H1 (cell line): ENCODE measurements around the gene CXCR3. TPM values are rescaled to one million over a fixed set of nuclear protein-coding genes. Genes with fewer than 3 reads are reported as not detected.

Experiments
- CTCF ChIA-PET: fragments of 300-600 bp; sonication (Branson Sonifier 250); formaldehyde crosslinking; loops from one replicate; lab custom pipeline; 2021; ENCODE audit not compliant: partially characterized antibody; lab: Charles Lee
- POLR2A ChIA-PET: fragments of 300-600 bp; sonication (Branson Sonifier 250); formaldehyde crosslinking; loops from one replicate; lab custom pipeline; 2021; ENCODE audit warnings: inconsistent platforms; ENCODE audit not compliant: partially characterized antibody; lab: Charles Lee
- DNase-seq, 2 experiments: peaks; one replicate each; pipeline versions ENCODE4 v3.0.0 to v3.0.0-alpha.2; 2010 to 2022; ENCODE audit warnings: low spot score in 2 of 2, low read depth in 1 of 2, mixed read lengths in 1 of 2
- FAIRE-seq: peaks from 2 replicates; lab custom pipeline; 2011; peaks lifted over from hg19 to GRCh38; lab: Jason Lieb, UNC
- H2AFZ ChIP-seq: 2 replicates; pipeline ENCODE4 v1.8.1; 2012; ENCODE audit warnings: low read length, inconsistent platforms
- H2AK5ac ChIP-seq: 2 replicates; pipeline ENCODE4 v1.6.1; 2013; ENCODE audit warnings: low read depth, low read length
- H2BK120ac ChIP-seq: replicated peaks from 2 replicates; pipeline ENCODE3; 2013; ENCODE audit warnings: low read depth, low read length, inconsistent platforms
- H2BK12ac ChIP-seq: 2 replicates; pipeline ENCODE4 v1.6.1; 2013; ENCODE audit warnings: low read depth, low read length
- H2BK15ac ChIP-seq: 2 replicates; pipeline ENCODE4 v1.6.1; 2013; ENCODE audit warnings: low read length
- H2BK20ac ChIP-seq: 2 replicates; pipeline ENCODE4 v1.6.1; 2013; ENCODE audit warnings: low read length
- H2BK5ac ChIP-seq: 2 replicates; pipeline ENCODE4 v1.6.1; 2013; ENCODE audit warnings: low read depth, low read length
- H3K14ac ChIP-seq: 2 replicates; pipeline ENCODE4 v1.6.1; 2013; ENCODE audit warnings: inconsistent platforms; ENCODE audit not compliant: insufficient read length
- H3K18ac ChIP-seq: 2 replicates; pipeline ENCODE4 v1.6.1; 2013; ENCODE audit warnings: low read length; ENCODE audit errors: extremely low read depth
- H3K23ac ChIP-seq: 2 replicates; pipeline ENCODE4 v1.6.1; 2013; ENCODE audit warnings: inconsistent platforms; ENCODE audit not compliant: insufficient read length
- H3K23me2 ChIP-seq: 2 replicates; pipeline ENCODE4 v1.6.1; 2013; ENCODE audit warnings: low read depth, low read length
- H3K27ac ChIP-seq: 2 replicates; pipeline ENCODE4 v1.6.1; 2011; ENCODE audit warnings: low read depth, low read length, inconsistent platforms
- H3K27me3 ChIP-seq, 4 experiments: replicated peaks in 1 of 4; 1 replicate in 1 of 4; 2 replicates in 3 of 4; pipeline versions ENCODE4 v1.6.1 to v1.8.1; 2011 to 2013; ENCODE audit warnings: low read length in 3 of 4, mild to moderate bottlenecking in 3 of 4, inconsistent platforms in 2 of 4, mixed read lengths in 2 of 4, moderate library complexity in 1 of 4; ENCODE audit not compliant: control insufficient read depth in 3 of 4, insufficient read depth in 3 of 4; ENCODE audit errors: extremely low read depth in 1 of 4
- H3K36me3 ChIP-seq, 4 experiments: 2 replicates each; pipeline versions ENCODE4 v1.6.1 to v1.8.1; 2011 to 2013; ENCODE audit warnings: mild to moderate bottlenecking in 4 of 4, low read length in 3 of 4, moderate library complexity in 2 of 4, control low read depth in 1 of 4, inconsistent platforms in 1 of 4; ENCODE audit not compliant: insufficient read depth in 4 of 4, control insufficient read depth in 2 of 4
- H3K4ac ChIP-seq: replicated peaks from 2 replicates; pipeline ENCODE3; 2013; ENCODE audit warnings: low read length, low read depth, mixed read lengths, inconsistent platforms; ENCODE audit not compliant: insufficient read length
- H3K4me1 ChIP-seq, 4 experiments: replicated peaks in 1 of 4; 1 replicate in 1 of 4; 2 replicates in 3 of 4; pipeline versions ENCODE4 v1.6.1 to v1.8.1; 2011 to 2013; ENCODE audit warnings: low read length in 3 of 4, inconsistent platforms in 2 of 4, mixed read lengths in 1 of 4; ENCODE audit not compliant: insufficient read depth in 4 of 4, control insufficient read depth in 3 of 4
- H3K4me2 ChIP-seq, 2 experiments: 2 replicates each; pipeline versions ENCODE4 v1.6.1 to v1.8.1; 2011 to 2013; ENCODE audit warnings: low read depth in 2 of 2, low read length in 2 of 2, control low read depth in 1 of 2, inconsistent platforms in 1 of 2, mild to moderate bottlenecking in 1 of 2; ENCODE audit not compliant: insufficient read depth in 1 of 2
- H3K4me3 ChIP-seq, 4 experiments: fragments of 200-600, 300-600 bp in 1 of 4; sonication (generic), shearing (Covaris generic), sonication (Bioruptor Twin) in 1 of 4; 2 replicates each; pipeline versions ENCODE4 v1.5.1 to v1.8.1; 2011 to 2016; ENCODE audit warnings: low read length in 4 of 4, low read depth in 3 of 4, control low read depth in 2 of 4, inconsistent platforms in 2 of 4, mild to moderate bottlenecking in 2 of 4, mixed read lengths in 1 of 4, moderate library complexity in 1 of 4; ENCODE audit not compliant: insufficient read depth in 2 of 4; ENCODE audit errors: extremely low read depth in 1 of 4
- H3K56ac ChIP-seq: replicated peaks from 2 replicates; pipeline ENCODE3; 2013; ENCODE audit warnings: low read depth, mild to moderate bottlenecking, mixed read lengths, low read length, inconsistent platforms; ENCODE audit not compliant: insufficient read length
- H3K79me1 ChIP-seq: 2 replicates; pipeline ENCODE4 v1.6.1; 2013; ENCODE audit warnings: low read depth, low read length, control low read depth
- H3K79me2 ChIP-seq, 2 experiments: 2 replicates each; pipeline versions ENCODE4 v1.6.1 to v1.8.1; 2012 to 2013; ENCODE audit warnings: low read length in 2 of 2, mild to moderate bottlenecking in 2 of 2, inconsistent platforms in 1 of 2; ENCODE audit not compliant: insufficient read depth in 2 of 2, control insufficient read depth in 1 of 2
- H3K9ac ChIP-seq, 4 experiments: replicated peaks in 1 of 4; 1 replicate in 1 of 4; 2 replicates in 3 of 4; pipeline versions ENCODE4 v1.6.1 to v1.8.1; 2011 to 2013; ENCODE audit warnings: low read depth in 3 of 4, low read length in 3 of 4, control low read depth in 2 of 4, mild to moderate bottlenecking in 2 of 4, moderate library complexity in 2 of 4, inconsistent platforms in 1 of 4; ENCODE audit errors: extremely low read depth in 1 of 4
- H3K9me3 ChIP-seq, 2 experiments: 2 replicates each; pipeline versions ENCODE4 v1.6.1 to v1.8.1; 2012 to 2013; ENCODE audit warnings: mild to moderate bottlenecking in 2 of 2, moderate library complexity in 2 of 2, control low read depth in 1 of 2, inconsistent platforms in 1 of 2, low read depth in 1 of 2, low read length in 1 of 2, mixed read lengths in 1 of 2; ENCODE audit not compliant: insufficient read depth in 2 of 2
- H4K20me1 ChIP-seq, 2 experiments: replicated peaks in 1 of 2; 2 replicates each; pipeline versions ENCODE3 to v1.8.1; 2011 to 2013; ENCODE audit warnings: inconsistent platforms in 2 of 2, low read length in 2 of 2, mild to moderate bottlenecking in 1 of 2; ENCODE audit not compliant: insufficient read depth in 2 of 2, control insufficient read depth in 1 of 2
- H4K5ac ChIP-seq: 2 replicates; pipeline ENCODE4 v1.6.1; 2013; ENCODE audit warnings: low read length, low read depth, mixed read lengths, inconsistent platforms; ENCODE audit not compliant: insufficient read length
- H4K8ac ChIP-seq: 2 replicates; pipeline ENCODE4 v1.8.0; 2013; ENCODE audit warnings: mild to moderate bottlenecking, moderate library complexity, low read length, inconsistent platforms; ENCODE audit not compliant: insufficient read depth; ENCODE audit errors: extremely low read depth
- H4K91ac ChIP-seq: replicated peaks from 2 replicates; pipeline ENCODE3; 2013; ENCODE audit warnings: low read length, mixed read lengths, inconsistent platforms; ENCODE audit not compliant: insufficient read length
- KDM1A ChIP-seq: fragments of 200-600, 300-600 bp; sonication (generic); IDR thresholded peaks from 2 replicates; pipeline ENCODE4 v1.7.1; 2016; ENCODE audit warnings: mild to moderate bottlenecking, low read length, borderline replicate concordance
- MAFK ChIP-seq: IDR thresholded peaks from 2 replicates; pipeline ENCODE4 v1.6.1; 2012; ENCODE audit warnings: low read depth, mild to moderate bottlenecking, improper control_type of control experiment, low read length
- NRF1 ChIP-seq: IDR thresholded peaks from 2 replicates; pipeline ENCODE4 v1.6.1; 2011; ENCODE audit warnings: mild to moderate bottlenecking, low read depth, low read length, improper control_type of control experiment
- SP4 ChIP-seq: IDR thresholded peaks from 2 replicates; pipeline ENCODE4 v1.6.1; 2012; ENCODE audit warnings: low read length, inconsistent platforms
- WGBS, 2 experiments: shearing (Covaris generic) in 1 of 2; methylation state at CpG; one replicate each; pipeline versions ENCODE4 v1.1.6 to v1.1.7; 2013 to 2015; ENCODE audit warnings: low lambda C conversion rate in 2 of 2, mixed read lengths in 2 of 2, inconsistent platforms in 1 of 2, low coverage in 1 of 2, missing lambda C conversion rate in 1 of 2; ENCODE audit not compliant: insufficient replicate concordance in 2 of 2, insufficient coverage in 1 of 2, insufficient read length in 1 of 2; ENCODE audit errors: extremely low coverage in 1 of 2, missing lambda C conversion rate in 1 of 2; 5-methylcytosine and 5-hydroxymethylcytosine counted together
- polyA plus RNA-seq, 7 experiments: library from polyadenylated mRNA; depleted of rRNA in 3 of 7; stranded (reverse) in 5 of 7; unstranded in 2 of 7; fragments of >200 nt in 5 of 7; fragments of 200-250 nt in 2 of 7; gene quantifications; 1 replicate in 5 of 7; 2 replicates in 1 of 7; 4 replicates in 1 of 7; pipeline versions ENCODE4 v1.2.1 to v1.2.3, GENCODE V29; 2011 to 2013; ENCODE audit warnings: missing spikeins in 2 of 7, mixed read lengths in 2 of 7
- total RNA-seq: library from RNA; stranded (reverse); fragmentation: NEBNext Ultra II Directional; extraction: Animal tissue kit (Norgen Biotek cat#: 25700); gene quantifications from 2 replicates; pipeline ENCODE4 v1.2.1, GENCODE V29; 2021

Gene CXCR3
- total and polyA plus RNA-seq, 2 of the 8 experiments (the other 6 are each of a cell fraction or from before 2014, with no cell fraction given): not detected

DNA sequence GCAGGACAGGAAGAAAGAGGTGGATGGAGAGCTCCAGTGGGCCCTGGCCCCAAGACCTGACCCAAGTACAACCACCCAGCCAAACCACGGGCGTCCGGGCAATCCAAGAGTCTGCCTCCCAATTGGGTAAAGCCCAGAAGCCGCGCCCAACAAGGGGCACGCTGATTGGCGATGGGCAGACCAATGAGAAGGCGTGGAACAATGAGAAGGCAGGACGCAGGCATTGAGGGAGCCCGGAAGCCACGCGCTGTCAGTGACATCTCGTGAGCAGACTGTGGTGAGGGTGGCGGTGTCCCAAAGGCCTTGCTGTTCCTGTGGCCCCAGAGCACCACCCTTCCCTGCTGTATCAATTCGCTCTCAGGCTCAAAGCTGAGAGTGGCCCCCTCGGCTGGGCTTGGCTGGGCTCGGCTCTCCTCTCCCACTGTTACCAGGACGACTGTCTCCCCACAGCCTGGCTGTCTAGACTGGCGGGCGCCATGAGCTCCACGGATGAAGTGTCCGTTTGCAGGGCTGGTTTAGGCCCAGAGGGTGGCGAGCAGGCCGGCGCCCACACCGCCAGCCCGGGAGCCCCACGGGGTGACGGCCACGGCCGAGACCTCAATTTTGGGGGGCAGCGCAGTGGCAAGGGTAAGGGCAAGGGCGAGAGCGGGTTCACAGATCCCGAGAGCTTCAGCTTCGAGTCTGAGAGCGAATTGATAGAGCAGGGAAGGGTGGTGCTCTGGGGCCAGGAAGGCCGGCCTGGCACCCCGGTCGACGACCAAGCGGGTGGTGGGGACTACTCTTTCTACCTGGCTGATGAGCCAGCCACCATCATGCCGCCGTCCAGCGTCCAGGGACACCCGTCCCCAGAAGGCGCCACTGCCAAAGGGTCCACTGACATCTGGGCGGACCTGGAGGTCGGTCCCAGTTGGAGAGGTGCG is 49.3 kb upstream of the CXCR3 start, which contains the start of gene LOC101059915:
TSS of gene LOC101059915 (plus strand) at position 219 of the 920 bp plus-strand sequence.
- H2BK12ac ChIP-seq: no peak within 1 kb of the TSS
- no peak for TF ChIP-seq KDM1A
- TF ChIP-seq SP4: no peak
- TF ChIP-seq MAFK: no peak
- no peak for TF ChIP-seq NRF1
- WGBS, 2 experiments: 92% methylated on average over 16 of the region's 50 CpGs; no CpG with 5 or more reads in 1 of the 2 experiments
- no peak within 1 kb of the TSS for H4K91ac ChIP-seq
- H4K20me1 ChIP-seq: no peaks in the 10 kb centered on the region
- no peaks in the 10 kb centered on the region for H3K27me3 ChIP-seq
- H3K4me1 ChIP-seq: no peaks in the 10 kb centered on the region
- no peak within 1 kb of the TSS for H3K14ac ChIP-seq
- DNase-seq (no peak), FAIRE-seq (no peak)
- no peak within 1 kb of the TSS for H3K4ac ChIP-seq
- H2BK5ac ChIP-seq: no peak within 1 kb of the TSS
- no peaks in the 10 kb centered on the region for H3K79me1 ChIP-seq
- no peak within 1 kb of the TSS for H2BK20ac ChIP-seq
- H3K56ac ChIP-seq: no peak within 1 kb of the TSS
- H3K36me3 ChIP-seq: no peaks in the 10 kb centered on the region
- H3K4me2 ChIP-seq: no peak within 1 kb of the TSS
- H3K18ac ChIP-seq: no peak within 1 kb of the TSS
- H2BK120ac ChIP-seq: no peak within 1 kb of the TSS
- no peak within 1 kb of the TSS for H3K27ac ChIP-seq
- H3K9me3 ChIP-seq: no peaks in the 10 kb centered on the region
- H3K79me2 ChIP-seq: no peaks in the 10 kb centered on the region
- CTCF ChIA-PET: interaction anchor here (1.0 kb wide), 2 partner anchors 45 to 203 kb away, joined by 3 read pairs; no protein-coding TSS in a partner anchor
- POLR2A ChIA-PET: no interaction called here
- H3K9ac ChIP-seq: no peak within 1 kb of the TSS
- H2AK5ac ChIP-seq: no peak within 1 kb of the TSS
- no peak within 1 kb of the TSS for H3K4me3 ChIP-seq
- no peak within 1 kb of the TSS for H4K8ac ChIP-seq
- H3K23ac ChIP-seq: no peak within 1 kb of the TSS
- no peaks in the 10 kb centered on the region for H3K23me2 ChIP-seq
- H2AFZ ChIP-seq: no peak within 1 kb of the TSS
- H4K5ac ChIP-seq: no peak within 1 kb of the TSS
- no peak within 1 kb of the TSS for H2BK15ac ChIP-seq
